Measurements from ENCODE around the gene PRKAA1. TPM values are rescaled to one million over a fixed set of nuclear protein-coding genes. Genes with fewer than 3 reads are reported as not detected.

The PRKAA1 gene
- total RNA-seq (100 to 1,000 TPM in 3 of 7 donors, 10 to 100 TPM in 4; 81.1 to 128 (median 98.7) TPM), polyA plus RNA-seq (10 to 100 TPM; 16.0 to 25.3 (median 21.4) TPM)
- long read RNA-seq, donor 1, full-length matches to known transcripts: 7 of 7 reads
- long read RNA-seq, donor 1, partial matches to known transcripts: 0 of 7 reads
- long read RNA-seq, donor 1, other reads (novel, unspliced or antisense): 0 of 7 reads
- long read RNA-seq, donor 2, full-length matches to known transcripts: 15 of 15 reads
- long read RNA-seq, donor 2, partial matches to known transcripts: 0 of 15 reads
- long read RNA-seq, donor 2, other reads (novel, unspliced or antisense): 0 of 15 reads

DNA sequence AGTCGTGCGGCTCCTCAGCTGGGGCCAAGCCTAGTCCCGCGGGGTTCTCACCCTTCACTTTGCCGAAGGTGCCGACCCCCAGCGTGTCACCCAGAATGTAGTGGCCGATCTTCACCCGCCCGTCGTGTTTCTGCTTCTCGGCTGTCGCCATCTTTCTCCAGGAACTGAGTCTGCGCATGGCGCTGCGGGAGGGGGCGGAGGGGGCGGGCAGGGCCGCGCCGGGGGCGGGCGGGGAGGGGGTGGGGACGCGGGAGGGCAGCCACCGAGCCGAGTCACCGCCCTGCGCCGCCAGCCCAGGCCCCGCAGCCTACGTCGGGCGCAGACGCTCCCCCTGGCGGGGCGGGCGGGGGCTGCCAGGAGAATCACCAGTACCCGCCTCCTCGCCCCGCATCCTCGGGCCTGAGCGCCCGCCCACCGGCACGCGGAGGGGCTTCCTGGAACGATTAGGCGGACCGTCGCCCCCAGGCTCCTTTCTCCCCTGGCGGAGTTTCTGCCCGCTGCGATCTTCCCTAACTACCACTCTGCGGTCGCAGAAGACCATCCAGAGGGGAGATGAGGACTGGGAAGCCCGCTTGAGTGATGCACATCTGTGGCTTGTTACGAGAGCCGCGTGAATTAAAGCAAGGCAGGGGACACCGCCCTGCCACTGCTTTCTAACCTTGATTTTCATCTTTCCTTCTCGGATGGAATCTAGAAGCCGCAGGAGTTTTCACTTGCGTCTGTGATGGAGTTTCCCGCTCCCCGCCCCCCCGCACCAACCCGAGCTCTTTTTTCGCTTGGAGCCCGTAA, at the start of gene PRKAA1:
PRKAA1 (minus strand) TSS at position 363 of the 789 bp plus-strand sequence; CDS start at position 178, 185 bp downstream.
- peaks cover 6 to 55% (median 37%) of the 10 kb centered on the region in 6 donors for H3K4me1 ChIP-seq
- H3K9me3 ChIP-seq: no peaks in the 10 kb centered on the region
- peak within 1 kb of the TSS; percentile 86 to 98 (median 95) for H3K27ac ChIP-seq
- TF ChIP-seq POLR2A (IDR thresholded peaks at IDR 0.05) (no peak), POLR2AphosphoS5 (IDR thresholded peaks at IDR 0.05) (peak; percentile 78 to 89 (median 84))
- TF ChIP-seq, protein P1, sequence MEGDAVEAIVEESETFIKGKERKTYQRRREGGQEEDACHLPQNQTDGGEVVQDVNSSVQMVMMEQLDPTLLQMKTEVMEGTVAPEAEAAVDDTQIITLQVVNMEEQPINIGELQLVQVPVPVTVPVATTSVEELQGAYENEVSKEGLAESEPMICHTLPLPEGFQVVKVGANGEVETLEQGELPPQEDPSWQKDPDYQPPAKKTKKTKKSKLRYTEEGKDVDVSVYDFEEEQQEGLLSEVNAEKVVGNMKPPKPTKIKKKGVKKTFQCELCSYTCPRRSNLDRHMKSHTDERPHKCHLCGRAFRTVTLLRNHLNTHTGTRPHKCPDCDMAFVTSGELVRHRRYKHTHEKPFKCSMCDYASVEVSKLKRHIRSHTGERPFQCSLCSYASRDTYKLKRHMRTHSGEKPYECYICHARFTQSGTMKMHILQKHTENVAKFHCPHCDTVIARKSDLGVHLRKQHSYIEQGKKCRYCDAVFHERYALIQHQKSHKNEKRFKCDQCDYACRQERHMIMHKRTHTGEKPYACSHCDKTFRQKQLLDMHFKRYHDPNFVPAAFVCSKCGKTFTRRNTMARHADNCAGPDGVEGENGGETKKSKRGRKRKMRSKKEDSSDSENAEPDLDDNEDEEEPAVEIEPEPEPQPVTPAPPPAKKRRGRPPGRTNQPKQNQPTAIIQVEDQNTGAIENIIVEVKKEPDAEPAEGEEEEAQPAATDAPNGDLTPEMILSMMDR (IDR thresholded peaks at IDR 0.05 in 8 of 11, conservative IDR thresholded peaks at IDR 0.05 in 3 of 11): peak; percentile 19 to 93 (median 79)
- H3K36me3 ChIP-seq: peaks cover 0 to 12% (median 0%) of the 10 kb centered on the region in 6 donors
- peak; percentile 98 for DNase-seq
- intact Hi-C loops (cut with DNase I; ENCODE audit: low total_unique reads): no loop called here
- H3K27me3 ChIP-seq (replicated peaks in 1 of 7): no peaks in the 10 kb centered on the region
- H3K4me3 ChIP-seq: peak within 1 kb of the TSS; percentile 88 to 99 (median 96)
- WGBS, 5 donors: 0 to 1% (median 1%) methylated on average over 20 to 70 of the region's 70 CpGs

DNA sequence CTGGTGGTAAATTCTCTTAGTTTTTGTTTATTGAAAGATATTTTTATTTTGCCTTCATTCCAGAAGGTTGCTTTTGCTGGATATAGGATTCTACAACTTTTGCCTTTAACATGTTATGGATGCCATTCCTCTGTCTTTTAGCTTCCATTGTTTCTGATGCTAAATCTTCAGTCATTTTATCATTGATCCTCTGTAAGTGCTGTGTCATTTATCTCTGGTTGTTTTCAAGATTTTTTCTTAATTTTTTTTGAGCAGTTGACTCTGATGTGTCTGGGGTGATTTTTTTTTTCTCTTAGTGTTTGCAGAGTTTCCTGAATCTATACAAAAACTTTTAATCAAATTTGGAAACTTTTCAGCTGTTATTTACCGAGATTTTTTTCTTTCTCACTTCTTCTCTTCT, 49.4 kb upstream of the PRKAA1 start:
- Histone ChIP-seq H3K27me3 (replicated peaks in 1 of 7) (no peaks in the 10 kb centered on the region), H3K36me3 (peaks cover 0 to 66% (median 8%) of the 10 kb centered on the region in 6 donors), H3K27ac (no peak overlapping the region), H3K9me3 (no peaks in the 10 kb centered on the region), H3K4me3 (no peak overlapping the region), H3K4me1 (peaks cover 0 to 72% (median 24%) of the 10 kb centered on the region in 6 donors)
- no peak for DNase-seq
- intact Hi-C loops (cut with DNase I; ENCODE audit: low total_unique reads): no loop called here
- WGBS, 5 donors: 90 to 100% (median 96%) methylated on average over 1 of the region's 1 CpG
- TF ChIP-seq, protein P1 (IDR thresholded peaks at IDR 0.05 in 8 of 11, conservative IDR thresholded peaks at IDR 0.05 in 3 of 11): no peak
- TF ChIP-seq POLR2AphosphoS5 (IDR thresholded peaks at IDR 0.05): no peak
- no peak for TF ChIP-seq POLR2A (IDR thresholded peaks at IDR 0.05)

DNA sequence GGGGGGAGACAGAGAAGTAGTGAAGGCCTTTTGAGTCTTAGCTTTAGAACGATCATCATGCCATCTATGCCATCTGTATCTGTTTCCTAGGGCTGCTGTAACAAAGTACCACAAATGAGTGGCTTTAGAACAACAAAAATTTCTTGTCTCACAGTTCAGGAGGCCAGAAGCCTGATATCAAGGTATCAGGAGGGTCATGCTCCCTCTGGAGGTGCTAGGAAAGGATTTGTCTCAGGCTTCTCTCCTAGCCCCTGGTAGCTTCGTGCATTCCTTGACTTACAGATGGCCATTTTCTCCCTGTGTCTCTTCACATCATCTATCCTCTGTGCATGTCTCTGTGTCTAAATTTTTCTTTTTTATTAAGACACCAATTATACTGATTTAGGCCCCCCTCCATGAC, 48.2 kb upstream of the PRKAA1 start:
- peaks cover 0 to 55% (median 0%) of the 10 kb centered on the region in 6 donors for H3K36me3 ChIP-seq
- 93 to 95% (median 94%) methylated on average over 2 of the region's 2 CpGs for WGBS, 5 donors
- TF ChIP-seq POLR2A (IDR thresholded peaks at IDR 0.05): no peak
- TF ChIP-seq, protein P1 (IDR thresholded peaks at IDR 0.05 in 8 of 11, conservative IDR thresholded peaks at IDR 0.05 in 3 of 11): no peak
- no peak for TF ChIP-seq POLR2AphosphoS5 (IDR thresholded peaks at IDR 0.05)
- no peak overlapping the region for H3K27ac ChIP-seq
- no peaks in the 10 kb centered on the region for H3K9me3 ChIP-seq
- intact Hi-C loops (cut with DNase I; ENCODE audit: low total_unique reads): no loop called here
- no peak for DNase-seq
- H3K4me3 ChIP-seq: no peak overlapping the region
- peaks cover 0 to 84% (median 30%) of the 10 kb centered on the region in 6 donors for H3K4me1 ChIP-seq
- H3K27me3 ChIP-seq (replicated peaks in 1 of 7): no peaks in the 10 kb centered on the region

GRCh38 chr5:40844565-40844964, 46.4 kb upstream of the PRKAA1 start:
- intact Hi-C loops (cut with DNase I; ENCODE audit: low total_unique reads): no loop called here
- Histone ChIP-seq H3K27me3 (replicated peaks in 1 of 7) (no peaks in the 10 kb centered on the region), H3K36me3 (peaks cover 0 to 41% (median 0%) of the 10 kb centered on the region in 6 donors), H3K4me3 (no peak overlapping the region), H3K27ac (no peak overlapping the region), H3K9me3 (no peaks in the 10 kb centered on the region), H3K4me1 (peaks cover 0 to 89% (median 34%) of the 10 kb centered on the region in 6 donors)
- no peak for DNase-seq
- WGBS, 5 donors: 86 to 96% (median 93%) methylated on average over 4 of the region's 4 CpGs
- TF ChIP-seq, protein P1 (IDR thresholded peaks at IDR 0.05 in 8 of 11, conservative IDR thresholded peaks at IDR 0.05 in 3 of 11): no peak
